Activated CD4-positive, alpha-beta T cell treated with anti-CD3 and anti-CD28 coated beads for 1 hour (primary cell): ENCODE measurements around the gene ATL3.
A peak's percentile ranks its signal among the peaks of the same experiment; 100 is the strongest.
"Not testable (repeated sequence)": the region's sequence is repeated elsewhere in the genome, so short reads cannot be mapped to it uniquely, and the experiment has no call there.

Experiments used
- DNase-seq: peaks from one replicate; pipeline ENCODE4 v3.0.0-alpha.2; 2020

Gene ATL3

GRCh38 chr11:63671322-63672155, at the start of gene ATL3:
TSS of gene ATL3 (minus strand) at chr11:63671376. CDS start at chr11:63671335, 41 bp downstream.
- peak; percentile 92 for DNase-seq

DNA sequence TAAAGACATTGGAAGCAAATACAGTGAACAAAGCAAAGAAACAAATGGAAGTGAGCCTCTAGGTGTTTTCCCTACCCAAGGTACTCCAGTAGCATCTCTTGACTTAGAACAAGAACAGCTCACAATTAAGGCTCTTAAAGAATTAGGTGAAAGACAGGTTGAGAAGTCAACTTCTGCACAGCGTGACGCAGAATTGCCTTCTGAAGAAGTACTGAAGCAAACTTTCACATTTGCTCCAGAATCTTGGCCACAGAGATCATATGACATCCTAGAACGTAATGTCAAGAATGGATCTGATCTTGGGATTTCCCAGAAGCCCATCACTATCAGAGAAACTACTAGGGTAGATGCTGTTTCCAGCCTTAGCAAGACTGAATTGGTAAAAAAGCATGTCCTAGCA, 49.4 kb upstream of the ATL3 start:
- no peak for DNase-seq

- no peak for DNase-seq
Observed at GRCh38 chr11:63719987-63720386, 48.8 kb upstream of the ATL3 start.

DNA sequence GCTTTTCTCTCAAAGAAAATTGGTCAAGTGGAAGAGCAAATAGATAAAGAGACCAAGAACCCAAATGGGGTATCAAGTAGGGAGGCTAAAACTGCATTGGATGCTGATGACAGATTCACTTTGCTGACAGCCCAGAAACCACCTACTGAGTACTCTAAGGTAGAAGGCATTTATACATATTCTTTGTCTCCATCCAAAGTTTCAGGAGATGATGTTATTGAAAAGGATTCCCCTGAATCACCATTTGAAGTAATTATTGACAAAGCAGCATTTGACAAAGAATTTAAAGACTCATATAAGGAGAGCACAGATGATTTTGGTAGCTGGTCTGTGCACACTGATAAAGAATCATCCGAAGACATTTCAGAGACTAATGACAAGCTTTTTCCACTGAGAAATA, 47.8 kb upstream of the ATL3 start:
- DNase-seq, result no peak

DNA sequence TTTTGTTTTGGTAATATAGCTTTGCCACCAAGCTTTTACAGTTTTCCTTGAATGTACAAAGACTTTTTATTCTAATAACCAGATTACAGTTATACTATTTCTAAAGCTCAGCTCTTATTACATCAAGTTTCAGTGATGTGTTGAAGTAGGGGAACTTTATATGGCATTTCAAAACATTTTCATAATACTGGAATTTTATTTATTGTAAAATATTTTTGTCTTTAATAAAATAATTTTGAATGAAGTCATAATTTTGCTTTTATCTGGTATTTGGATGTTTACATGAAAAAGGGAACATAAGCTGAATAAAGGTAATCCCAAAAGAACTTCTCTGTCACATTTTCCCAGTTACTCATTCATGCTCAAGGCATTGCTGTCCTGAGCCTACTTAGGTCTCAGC, 44.9 kb upstream of the ATL3 start:
- DNase-seq, result no peak

GRCh38 chr11:63713766-63714165, 42.6 kb upstream of the ATL3 start:
- no peak for DNase-seq

- DNase-seq, result no peak
Observed at GRCh38 chr11:63711838-63712237, 40.7 kb upstream of the ATL3 start.

- no peak for DNase-seq
Observed at GRCh38 chr11:63710476-63711217, 39.5 kb upstream of the ATL3 start.

GRCh38 chr11:63709336-63709884, 38.2 kb upstream of the ATL3 start:
- no peak for DNase-seq

- no peak for DNase-seq
Observed at GRCh38 chr11:63708764-63709163, 37.6 kb upstream of the ATL3 start.

DNA sequence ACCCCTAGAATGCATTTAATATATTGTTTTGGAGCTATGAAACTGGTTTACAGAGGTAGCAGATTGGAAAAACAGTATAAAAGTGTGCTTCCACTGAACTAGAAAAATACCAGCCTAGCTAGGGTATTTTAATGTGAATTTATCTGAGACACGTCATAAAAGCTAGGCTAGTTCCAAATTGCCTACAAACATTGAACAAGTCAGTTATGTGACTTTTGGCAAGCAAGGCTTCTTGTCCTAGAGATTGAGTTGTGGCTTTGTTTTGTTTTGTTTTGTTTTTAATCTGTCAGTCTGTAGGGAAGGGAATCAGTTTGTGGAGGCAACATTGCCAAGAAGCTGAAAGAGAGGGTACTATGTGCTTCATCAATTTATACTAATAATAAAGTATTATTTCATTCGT, 34.4 kb upstream of the ATL3 start:
- no peak for DNase-seq

DNA sequence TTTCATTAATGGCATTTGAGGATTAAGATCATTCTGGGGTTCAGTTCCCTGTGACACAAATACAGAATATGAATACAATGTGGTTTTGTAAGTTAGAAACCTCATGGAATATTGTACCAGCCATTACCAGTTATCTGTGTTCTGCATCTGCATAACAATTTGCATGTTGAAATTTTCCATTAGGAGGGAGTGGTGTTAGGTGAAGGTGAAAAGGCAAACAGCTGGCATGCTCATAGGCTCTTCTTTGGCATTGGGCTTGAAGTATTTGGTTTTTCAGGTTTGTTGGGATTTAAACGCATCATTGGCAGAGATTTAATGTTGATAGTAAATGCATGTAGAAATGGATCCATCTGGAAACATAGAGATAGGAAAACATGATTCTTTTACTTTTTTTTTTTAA, 28.7 kb upstream of the ATL3 start:
- no peak for DNase-seq

GRCh38 chr11:63698976-63699733, 28.0 kb upstream of the ATL3 start:
- DNase-seq, result no peak

GRCh38 chr11:63694596-63694995, 23.4 kb upstream of the ATL3 start:
- no peak for DNase-seq

- no peak for DNase-seq
Observed at GRCh38 chr11:63687845-63688244, 16.7 kb upstream of the ATL3 start.

DNA sequence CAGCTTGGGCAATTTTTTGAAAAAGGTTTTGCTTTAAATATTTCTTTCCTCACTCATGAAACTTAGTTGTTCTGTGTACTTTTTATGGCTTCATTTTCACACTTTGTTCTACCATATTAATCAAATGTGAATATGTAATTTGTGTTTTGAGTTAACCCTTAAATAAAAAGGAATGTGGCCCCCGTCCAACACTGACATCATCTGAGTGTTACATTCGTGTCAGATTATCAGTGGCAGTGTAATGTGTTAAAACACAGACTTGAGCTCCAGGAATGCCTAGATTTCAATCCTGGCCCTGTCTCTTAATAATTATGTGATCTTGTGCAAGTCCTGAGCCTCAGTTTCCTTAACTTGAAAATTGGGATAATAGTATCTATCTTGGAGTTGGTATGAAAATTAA, 15.8 kb upstream of the ATL3 start:
- no peak for DNase-seq

DNA sequence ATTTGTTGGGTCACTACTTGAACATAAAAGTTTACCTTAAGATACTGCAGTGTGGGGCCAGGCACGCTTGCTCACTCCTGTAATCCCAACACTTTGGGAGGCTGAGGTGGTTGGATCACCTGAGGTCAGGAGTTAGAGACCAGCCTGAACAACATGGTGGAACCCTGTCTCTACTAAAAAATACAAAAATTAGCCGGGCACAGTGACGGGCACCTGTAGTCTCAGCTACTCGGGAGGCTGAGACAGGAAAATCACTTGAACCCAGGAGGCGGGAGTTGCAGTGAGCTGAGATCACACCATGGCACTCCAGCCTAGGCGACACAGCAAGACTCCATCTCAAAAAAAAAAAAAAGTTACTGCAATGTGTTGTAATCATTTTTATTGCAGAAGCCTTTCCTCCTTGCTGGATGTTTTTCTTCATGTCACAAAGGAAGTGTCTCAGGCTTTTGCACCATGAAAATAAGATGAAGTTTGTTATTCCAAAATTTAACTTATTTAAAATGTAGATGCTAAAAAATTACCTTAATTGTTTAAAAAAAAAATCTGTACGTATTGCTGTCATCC, 14.1 kb upstream of the ATL3 start:
- DNase-seq, result not testable (repeated sequence)

- DNase-seq, result no peak
Observed at GRCh38 chr11:63683133-63683991, 12.2 kb upstream of the ATL3 start.

- DNase-seq, result no peak
Observed at GRCh38 chr11:63682066-63683021, 11.2 kb upstream of the ATL3 start.

DNA sequence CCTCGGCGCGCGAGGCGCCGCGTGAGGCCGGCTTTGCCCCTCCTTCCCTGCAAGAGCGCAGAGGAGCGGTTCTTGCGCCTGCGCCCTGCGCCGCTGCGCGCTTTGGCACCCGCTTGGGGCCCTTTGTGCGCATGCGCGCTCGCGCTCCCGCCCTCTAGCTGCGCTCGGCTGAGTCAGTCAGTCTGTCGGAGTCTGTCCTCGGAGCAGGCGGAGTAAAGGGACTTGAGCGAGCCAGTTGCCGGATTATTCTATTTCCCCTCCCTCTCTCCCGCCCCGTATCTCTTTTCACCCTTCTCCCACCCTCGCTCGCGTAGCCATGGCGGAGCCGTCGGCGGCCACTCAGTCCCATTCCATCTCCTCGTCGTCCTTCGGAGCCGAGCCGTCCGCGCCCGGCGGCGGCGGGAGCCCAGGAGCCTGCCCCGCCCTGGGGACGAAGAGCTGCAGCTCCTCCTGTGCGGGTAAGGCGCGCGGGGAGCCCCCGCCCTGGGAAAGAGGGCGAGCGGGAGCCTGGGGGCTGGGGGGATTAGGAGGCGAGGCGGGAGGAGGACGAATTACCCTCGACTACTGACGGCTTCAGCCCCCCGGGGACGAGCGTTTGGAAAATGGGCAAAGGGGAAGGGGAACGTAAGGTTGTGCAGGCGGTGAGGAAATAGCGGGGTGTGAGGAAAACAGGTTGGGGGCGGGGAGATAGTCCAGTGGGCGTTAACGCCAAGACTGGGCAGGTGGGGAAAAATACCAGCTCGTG, 10.3 kb upstream of the ATL3 start, which contains the start of gene RTN3:
RTN3 (plus strand) TSS at position 180 of the 745 bp plus-strand sequence; CDS start at position 317, 137 bp downstream.
- peak; percentile 99 for DNase-seq
